HL-60/S4 treated with phorbol 12-myristate 13-acetate at 8.2 ng/mL for 4 days and 3 days (cell line): ENCODE data around the gene PKHD1.

Experiments
- in situ Hi-C: fragments of 300-500 bp; cut with MboI; formaldehyde crosslinking; loops from 2 replicates; pipeline ENCODE4 v1.15.0; 2022; ENCODE audit warnings: low sequenced_read_pairs

The PKHD1 gene, protein sequence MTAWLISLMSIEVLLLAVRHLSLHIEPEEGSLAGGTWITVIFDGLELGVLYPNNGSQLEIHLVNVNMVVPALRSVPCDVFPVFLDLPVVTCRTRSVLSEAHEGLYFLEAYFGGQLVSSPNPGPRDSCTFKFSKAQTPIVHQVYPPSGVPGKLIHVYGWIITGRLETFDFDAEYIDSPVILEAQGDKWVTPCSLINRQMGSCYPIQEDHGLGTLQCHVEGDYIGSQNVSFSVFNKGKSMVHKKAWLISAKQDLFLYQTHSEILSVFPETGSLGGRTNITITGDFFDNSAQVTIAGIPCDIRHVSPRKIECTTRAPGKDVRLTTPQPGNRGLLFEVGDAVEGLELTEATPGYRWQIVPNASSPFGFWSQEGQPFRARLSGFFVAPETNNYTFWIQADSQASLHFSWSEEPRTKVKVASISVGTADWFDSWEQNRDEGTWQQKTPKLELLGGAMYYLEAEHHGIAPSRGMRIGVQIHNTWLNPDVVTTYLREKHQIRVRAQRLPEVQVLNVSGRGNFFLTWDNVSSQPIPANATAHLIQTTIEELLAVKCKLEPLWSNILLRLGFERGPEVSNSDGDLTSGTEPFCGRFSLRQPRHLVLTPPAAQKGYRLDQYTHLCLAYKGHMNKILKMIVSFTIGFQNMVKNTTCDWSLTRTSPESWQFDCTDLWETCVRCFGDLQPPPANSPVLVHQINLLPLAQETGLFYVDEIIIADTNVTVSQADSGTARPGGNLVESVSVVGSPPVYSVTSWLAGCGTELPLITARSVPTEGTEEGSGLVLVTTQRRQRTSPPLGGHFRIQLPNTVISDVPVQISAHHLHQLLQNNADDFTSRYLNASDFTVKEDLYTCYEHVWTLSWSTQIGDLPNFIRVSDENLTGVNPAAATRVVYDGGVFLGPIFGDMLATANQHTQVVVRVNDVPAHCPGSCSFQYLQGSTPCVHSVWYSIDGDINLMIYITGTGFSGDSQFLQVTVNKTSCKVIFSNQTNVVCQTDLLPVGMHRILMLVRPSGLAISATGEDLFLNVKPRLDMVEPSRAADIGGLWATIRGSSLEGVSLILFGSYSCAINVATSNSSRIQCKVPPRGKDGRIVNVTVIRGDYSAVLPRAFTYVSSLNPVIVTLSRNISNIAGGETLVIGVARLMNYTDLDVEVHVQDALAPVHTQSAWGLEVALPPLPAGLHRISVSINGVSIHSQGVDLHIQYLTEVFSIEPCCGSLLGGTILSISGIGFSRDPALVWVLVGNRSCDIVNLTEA (N-terminal part only)

DNA sequence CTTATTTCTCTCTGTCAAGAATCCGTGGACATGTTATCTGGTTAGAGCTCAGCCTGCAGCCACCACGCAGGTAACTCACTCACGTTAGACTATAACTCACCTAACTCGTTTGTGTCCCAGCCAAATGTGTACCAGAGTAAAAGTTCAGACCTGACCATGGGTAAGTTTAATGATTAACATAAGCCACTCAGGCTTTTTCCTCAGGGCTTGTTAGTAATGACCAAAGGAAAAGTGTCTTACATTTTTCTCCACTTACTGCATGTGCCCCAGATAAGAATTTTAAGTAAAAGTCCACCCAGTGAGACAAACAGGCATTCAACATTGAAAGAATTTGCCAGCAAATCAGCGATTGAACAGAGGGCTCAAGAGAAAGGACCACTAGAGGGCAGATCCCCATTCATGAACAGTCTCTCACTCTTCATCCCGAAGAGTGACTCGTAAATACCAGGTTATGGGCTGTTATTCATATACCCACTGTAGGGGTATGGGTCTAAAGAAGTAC is at the start of gene PKHD1:
TSS of gene PKHD1 (minus strand) at position 116 of the 502 bp plus-strand sequence. CDS start 2,680 bp downstream, outside the sequence.
- in situ Hi-C loops, result no loop called here

DNA sequence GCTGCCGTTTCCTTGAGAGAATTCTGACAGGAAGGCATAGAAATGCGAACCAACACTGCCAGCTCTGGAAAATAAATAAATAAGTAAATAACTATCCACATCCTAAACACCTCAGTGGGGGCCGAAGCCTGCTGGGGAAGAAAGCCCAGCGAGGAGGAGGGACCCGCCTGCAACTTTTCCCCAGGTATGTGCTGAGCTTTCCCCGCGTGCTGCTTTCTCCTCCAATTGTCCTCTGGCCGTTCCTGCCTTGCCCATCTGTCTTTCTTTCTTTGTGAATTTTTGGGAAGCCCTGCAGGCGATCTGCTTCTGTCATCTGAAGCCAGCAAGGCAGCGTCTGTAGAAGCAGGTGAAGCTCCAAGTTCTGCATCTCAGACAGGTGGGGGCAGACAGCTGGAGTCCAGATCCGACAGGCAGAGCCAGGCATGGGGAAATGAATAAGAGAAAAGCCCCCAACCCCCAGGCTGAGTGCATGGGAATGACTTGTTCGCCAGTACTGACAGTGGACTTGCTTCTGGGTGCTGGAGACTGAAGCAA is 49.6 kb upstream of the PKHD1 start:
- in situ Hi-C loops, result no loop called here

DNA sequence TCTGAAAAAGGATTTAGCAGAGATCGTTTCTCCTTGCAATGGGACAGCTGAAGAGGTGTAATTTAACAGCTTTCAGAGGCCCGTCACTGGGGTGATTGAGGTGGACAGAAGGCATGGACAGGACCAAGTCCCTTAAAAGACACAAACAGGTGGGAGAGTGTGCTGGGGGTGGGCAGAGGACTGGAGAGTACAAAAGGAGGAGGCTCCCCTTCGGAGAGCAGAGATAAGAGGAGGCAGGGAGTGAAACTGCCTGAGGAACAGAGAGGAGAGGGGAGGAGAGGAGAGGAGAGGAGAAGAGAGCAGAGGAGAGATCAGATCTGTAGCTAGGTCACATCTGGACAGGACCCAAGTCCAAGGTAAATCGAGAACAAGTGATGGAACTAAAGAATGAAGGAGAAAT is 48.6 kb upstream of the PKHD1 start:
- in situ Hi-C loops, result no loop called here

DNA sequence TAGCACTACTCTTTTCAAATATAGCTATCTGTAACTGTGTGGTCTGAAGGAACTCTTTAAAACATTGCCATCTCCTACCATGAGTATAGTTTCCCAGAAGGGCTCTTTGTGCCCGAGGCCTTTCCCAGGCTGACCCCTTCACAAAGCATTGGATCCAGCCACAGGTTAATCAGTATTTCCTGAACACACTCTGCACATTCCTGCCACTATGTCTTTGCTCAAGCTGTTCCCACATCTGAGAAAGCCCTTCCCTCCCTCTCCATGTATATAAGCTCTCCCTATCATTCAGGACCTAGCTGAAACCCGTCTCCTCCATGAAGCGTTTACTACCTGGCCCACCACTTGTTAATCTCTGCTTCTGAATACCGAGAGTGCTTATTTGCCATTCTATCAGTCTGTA is 47.8 kb upstream of the PKHD1 start:
- in situ Hi-C loops, result no loop called here

DNA sequence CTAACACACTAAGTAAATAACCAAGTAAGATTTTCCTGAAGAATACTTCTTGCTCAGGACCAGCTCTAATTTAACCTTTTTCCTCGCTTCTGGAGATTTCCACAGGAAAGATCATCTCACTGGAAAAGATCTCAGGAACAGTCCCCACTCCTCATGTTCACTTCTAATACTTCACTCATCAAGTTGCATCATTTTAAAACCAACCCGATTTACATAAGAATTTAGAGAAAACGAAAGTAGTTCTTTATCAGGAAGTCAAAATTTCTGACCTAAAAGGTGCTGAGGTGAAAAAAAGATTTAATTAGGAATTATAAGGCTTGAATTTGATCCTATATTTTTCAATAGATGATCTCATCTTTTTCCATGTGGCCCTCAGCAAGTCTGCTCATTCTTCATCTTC is 46.6 kb upstream of the PKHD1 start:
- in situ Hi-C loops, result no loop called here

DNA sequence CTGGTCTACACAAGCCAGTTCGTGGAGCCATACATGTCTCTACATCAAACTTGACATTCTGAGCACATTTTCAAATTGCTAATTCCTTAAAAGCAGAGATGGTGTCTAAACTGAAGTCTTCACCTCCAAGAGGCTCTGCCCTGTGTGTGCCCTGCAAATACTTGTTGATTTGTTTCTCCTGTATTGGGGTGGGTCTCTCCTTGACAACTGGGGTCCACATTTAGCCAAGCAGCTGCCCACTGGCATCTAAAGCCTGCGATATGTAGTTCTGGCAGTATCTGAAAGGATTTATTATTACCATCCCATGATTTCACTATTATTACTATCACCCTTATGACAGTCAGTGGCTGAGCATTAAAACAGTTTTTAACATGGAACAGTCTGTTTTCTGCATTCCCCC is 45.9 kb upstream of the PKHD1 start:
- in situ Hi-C loops, result no loop called here

DNA sequence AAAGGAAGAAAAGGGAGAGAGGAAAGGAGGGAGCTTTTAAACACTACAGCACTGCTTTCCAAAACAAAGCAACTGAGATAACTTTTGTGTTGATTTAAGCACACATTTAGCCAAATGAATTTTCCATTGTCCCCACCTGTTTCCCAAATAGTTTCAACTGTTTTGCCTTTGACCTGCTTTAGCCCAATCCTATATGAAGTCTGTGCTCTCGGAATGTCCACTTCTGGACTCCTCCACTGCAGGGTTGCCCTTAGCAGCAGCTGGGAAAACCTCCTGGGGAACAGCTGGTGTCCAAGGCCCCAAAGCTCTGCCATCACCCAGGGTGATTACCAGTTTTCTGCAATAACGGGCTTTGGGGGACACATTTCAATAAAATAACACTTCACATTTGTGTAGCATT is 44.9 kb upstream of the PKHD1 start:
- in situ Hi-C loops, result no loop called here

DNA sequence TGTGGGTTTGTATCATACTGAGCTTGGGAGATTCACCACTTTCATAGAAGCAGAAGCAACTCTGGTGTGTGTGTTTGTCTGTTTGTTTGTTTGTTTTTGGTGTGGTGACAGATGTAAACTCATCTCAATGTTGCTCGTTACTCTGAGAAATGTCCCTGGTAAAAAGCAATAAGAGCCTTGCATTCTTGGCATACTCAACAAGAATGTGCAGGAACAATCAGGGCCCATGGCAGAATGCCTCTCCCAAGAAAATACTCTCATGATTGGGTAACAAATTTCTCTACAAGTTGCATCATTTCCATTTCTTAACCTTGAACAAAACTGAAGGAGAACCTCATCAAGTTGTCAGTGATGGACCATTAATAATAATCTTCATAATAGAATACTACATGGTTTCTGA is 43.0 kb upstream of the PKHD1 start:
- in situ Hi-C loops, result no loop called here

DNA sequence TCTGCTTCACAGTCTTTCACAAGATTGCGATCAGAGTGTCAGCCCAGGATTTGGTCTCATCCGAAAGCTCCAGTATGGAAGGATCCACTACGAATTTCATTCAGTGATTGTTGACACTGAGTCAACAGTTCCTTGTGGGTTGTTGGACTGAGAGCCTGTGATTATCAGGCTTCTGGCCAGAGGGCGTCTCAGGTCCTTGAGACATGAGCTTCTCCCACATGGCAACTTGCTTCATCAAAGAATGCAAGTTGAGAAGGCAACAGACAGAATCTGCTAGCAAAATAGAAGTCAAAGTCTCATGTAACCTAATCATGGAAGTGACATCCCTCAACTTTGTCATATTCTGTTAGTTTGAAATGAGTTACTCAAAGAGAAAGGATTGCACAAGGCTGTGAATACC is 40.5 kb upstream of the PKHD1 start:
- in situ Hi-C loops, result no loop called here

DNA sequence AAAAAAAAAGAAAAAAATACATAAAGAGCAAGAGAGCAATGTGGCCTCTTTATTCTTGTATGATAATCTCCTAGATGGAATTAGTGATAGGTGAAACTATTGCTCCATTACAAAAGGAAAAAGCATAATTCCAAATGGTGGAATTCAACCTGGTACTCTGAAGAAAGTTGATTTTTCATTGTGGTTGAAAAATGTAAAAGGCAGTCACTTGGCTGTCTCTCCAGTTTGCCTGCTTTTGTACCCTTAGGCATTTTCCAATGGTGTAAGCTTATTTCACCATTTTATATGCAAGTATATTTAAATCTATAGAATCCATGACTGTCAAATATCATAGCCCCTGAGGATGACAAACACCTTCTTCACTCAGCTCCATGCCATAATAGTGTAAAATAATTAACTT is 38.8 kb upstream of the PKHD1 start:
- in situ Hi-C loops, result no loop called here

DNA sequence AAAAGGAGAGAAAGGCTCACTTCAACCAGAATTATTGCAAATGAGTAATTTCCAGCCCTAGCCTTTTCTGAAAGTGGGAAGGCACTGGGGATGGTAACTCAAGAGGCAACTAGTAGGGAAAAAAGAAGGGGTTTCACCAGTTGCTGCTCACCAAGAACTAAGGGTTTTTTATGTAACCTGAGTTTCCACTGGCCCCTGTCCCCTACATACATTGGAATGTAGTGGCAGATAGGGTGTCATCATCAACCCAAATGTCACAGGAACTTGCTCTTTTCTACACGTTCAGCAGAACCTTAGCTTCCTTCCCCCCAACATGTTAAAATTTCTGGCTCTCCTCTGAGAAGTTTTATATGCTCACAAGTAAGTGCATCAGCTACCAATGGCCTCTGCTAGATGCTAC is 38.2 kb upstream of the PKHD1 start:
- in situ Hi-C loops, result no loop called here

DNA sequence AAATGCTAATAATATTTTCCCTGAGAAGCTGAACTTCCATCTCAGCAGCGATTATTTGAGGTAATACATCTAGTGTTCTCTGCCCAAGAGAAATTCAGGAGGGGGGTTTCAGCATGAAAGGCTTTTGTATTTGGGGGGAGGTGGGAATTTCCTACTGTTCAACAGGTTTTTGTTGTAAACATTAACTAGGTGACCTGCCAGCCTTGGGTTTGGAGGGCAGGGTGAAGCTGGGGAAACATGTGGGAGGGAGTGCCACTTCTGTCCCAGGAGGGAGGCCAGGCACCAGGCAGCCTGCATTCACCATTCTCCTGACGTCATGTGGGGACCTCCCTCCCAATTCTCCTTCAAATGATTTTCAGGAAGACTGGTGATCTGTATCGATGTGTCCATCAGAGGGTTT is 37.7 kb upstream of the PKHD1 start:
- in situ Hi-C loops, result no loop called here

DNA sequence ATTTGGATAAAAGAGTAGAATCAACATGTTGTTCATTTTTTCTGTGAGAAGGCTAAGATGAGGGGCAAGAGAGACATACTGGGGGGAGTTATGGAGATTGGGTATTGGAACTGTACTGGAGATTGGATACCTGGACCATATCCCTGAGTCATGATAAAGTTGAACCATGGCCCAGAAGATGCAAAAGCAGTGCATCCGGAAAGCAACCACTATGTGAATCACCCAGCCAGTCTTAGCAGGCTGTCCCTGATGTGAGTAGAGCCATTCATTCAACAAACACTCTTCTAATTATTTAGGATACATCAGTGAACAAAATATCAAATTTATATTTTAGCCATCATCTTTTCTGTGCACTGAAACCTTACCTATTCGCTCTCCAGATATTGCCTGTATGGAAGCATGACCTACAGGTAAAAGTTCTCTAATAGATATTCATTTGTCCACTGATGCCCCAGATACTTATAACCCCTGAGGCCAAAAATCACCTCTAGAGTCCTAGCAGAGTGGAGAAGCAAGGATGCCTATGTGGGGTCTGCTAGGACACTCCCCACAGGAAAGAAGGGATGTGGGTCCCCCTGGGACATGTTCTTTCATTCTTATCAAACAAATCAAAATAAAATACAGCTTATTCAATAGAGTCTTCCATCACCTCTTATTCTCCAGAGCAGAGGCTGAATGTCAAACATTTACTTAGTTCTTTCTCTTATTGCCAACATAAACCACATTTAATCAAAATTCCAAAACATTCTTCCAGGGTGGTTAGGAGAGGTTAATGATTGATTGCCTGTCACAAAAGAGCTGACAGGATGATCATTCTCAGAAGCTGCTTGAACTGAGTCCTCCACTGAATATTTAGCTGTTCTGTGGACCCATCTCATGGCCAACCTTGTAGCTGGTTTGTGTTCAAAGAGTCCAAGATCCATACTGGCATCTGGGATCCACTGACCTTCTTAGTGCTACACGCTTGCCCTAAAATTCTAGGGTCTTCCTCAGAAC is 37.0 kb upstream of the PKHD1 start:
- in situ Hi-C loops, result no loop called here

DNA sequence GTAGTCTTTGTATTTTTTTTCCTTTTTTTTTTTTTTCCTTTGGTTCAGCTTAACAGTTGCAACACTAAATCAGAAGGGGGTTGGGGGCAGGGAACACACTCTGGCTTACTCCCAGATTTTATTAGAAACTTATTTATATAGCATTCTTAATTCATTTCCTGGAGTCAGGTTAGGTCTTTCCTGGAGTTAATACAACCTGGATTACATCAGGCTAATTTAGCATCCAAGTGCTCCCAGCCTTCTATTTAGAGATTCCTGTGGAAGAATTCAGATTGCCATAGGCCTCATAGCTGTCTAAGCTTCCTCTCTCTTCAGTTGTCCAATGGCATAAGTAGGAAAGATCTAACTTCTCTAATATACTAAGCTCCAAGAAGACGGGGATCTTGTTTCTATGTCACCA is 35.8 kb upstream of the PKHD1 start:
- in situ Hi-C loops, result no loop called here

DNA sequence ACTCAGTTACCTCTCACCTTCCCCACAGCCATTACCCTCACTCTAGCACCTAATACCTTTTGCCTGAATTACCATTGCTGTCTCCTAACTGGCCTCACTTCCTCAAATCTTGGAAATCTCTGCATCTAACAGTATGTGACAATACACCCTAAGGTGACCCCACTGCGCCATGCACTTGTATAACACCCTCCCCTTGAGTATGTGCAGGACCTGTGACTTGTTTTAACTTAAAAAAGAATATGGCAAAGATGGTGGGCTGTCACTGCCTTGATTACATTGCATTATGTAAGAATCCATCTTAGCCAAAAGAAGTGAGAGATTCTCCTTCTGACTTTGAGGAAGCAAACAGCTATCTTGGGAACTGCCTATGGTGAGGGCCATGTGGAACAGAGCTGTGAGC is 29.9 kb upstream of the PKHD1 start:
- in situ Hi-C loops, result no loop called here

DNA sequence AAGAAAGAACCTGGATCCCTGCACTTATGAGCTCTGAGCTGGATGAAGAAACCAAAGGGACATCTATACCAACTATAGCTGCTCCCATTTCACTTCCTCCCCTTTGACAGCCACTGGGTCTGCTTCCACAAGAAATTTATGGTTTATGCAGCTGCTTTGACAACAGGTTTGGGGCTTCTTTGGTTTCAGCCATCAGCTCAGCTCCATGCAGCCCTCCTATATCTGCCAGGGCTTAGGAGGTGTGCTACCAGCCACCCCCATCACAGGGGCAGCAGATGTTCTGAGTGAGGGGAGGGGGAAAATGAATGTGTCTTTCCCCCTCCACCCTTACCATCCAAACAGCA is 29.2 kb upstream of the PKHD1 start:
- in situ Hi-C loops, result no loop called here

DNA sequence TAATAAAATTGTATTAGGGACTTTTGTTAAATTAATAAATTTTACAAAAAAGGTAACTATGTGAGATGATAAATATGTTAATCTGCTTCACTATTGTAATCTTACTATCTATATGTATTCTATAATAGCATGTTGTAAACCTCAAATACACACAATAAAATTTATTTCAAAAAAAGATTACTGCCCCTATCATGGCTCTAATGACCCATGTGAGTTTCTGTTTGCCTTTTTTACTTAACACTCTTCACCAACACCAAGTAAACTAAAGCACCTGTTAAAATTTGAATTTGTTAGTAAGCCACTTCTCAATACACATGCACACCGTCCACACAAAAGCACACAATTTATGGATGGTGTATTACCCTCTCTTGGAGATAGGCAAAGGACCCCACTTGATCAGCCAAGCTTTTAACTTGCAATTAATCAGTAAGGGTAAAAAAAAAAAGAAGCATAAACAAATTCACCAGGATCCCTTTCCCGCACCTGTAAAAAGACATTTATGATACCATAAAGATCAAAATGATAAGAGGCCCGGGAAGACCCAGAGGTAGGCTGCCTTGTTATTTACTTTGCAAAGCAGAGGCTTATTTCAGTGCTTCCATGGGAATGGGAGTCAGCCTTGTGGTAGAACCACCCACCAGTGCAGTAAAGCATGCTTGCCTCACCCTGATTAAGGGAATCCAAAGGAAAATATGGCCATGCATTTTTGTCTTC is 28.6 kb upstream of the PKHD1 start:
- in situ Hi-C loops, result no loop called here

DNA sequence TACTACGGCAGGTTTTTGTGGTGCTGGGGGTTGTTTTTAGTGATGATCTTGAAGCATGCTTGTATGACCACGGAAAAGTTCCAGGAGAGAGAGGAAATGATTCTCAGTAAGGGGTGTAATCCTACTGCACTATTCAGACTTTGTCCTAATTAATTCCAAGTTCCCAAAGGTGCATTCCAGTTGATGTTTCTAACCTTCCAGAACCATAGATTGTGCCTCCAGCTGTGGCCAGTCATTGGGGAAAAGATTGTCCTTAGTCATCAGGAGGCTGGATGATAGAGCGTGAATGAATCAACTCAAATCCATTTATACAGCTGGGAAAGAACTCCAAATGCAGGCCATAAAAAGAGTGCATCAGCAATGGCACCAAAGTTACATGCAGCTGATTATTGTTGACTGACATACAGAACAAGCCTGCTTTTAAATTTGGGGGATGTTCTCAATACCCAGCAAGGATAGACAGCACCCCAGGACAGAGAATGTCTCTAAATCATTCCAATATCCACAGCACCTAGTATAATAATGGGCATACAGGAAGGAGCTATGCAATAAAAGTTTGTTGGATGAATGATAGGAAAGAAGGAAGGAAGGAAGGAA is 27.8 kb upstream of the PKHD1 start:
- in situ Hi-C loops, result no loop called here

DNA sequence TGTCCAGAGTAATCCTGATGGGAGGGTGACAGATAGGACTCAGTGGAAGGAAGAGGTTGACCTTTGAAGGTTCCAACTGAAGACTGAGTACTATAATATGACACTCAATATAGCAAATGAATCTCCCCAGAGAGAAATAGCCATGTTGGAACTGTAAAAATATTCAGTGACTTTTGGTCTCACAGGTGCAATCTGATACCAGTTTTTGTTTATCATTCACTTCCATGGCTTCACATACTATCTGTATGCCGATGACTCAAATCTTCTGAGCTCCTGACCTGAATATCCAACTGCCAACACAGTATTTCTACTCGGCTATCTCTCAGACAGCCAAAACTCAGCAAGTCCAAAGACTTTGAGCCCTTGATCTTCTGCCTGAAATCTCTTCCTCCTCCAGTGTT is 21.8 kb upstream of the PKHD1 start:
- in situ Hi-C loops, result no loop called here
